Measurements from ENCODE around the gene LRPAP1.

The LRPAP1 gene

DNA sequence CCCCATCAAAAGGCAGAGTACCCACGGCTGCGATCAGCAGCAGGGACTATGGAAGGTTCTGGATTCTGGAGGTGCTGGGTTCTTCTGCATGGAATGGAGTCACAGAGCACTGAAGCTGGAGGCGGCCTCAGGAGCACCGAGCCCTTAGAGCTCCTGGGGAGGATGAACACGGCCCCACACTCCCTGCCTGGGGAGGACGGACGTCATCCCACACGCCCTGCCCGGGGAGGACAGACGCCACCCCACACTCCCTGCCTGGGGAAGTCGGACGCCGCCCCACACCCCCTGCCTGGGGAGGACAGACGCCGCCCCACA is 9.9 kb downstream of the LRPAP1 start:
- peaks cover 49% of the 10 kb centered on the region for H3K36me3 ChIP-seq (ENCODE audit: low read depth)

DNA sequence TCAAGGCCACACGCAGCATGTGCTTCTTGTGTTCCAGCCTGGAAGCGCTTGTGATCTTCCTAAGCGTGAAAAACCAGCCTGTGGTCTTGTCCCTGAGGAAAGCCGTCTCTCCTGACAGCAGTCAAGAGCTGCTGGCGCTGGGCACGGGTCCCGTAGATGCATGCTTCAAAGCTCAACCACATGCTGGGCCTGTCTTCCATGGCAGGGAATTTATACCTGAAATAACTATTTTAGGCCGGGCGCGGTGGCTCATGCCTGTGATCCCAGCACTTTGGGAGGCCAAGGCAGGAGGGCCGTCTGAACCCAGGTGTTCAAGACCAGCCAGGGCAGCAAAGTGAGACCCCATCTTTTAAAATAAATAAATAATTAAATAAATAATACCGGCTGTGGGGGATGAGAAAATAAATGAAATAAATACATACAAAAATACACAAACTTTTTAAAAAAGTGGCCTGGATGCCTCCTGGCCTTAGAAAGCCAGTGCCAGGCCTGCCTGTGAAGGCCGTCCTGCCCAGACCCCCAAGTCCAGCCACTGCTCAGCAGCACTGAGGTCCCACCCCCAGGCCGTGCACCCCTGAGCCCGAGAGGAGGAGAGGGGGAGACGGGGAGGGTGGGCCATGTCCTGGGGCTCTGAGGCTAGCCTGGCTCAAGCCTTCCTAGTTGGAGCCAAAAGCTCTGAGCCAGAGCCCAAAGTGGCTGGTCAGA is 10.4 kb downstream of the LRPAP1 start:
- Histone ChIP-seq H3K27me3 (ENCODE audit: insufficient read depth, poor library complexity, severe bottlenecking) (no peaks in the 10 kb centered on the region), H3K9me3 (ENCODE audit: severe bottlenecking) (no peaks in the 10 kb centered on the region), H3K4me3 (ENCODE audit: severe bottlenecking) (no peak overlapping the region), H3K27ac (ENCODE audit: poor library complexity, severe bottlenecking) (no peak overlapping the region), H3K4me1 (ENCODE audit: insufficient read depth, poor library complexity, severe bottlenecking) (no peaks in the 10 kb centered on the region), H3K36me3 (ENCODE audit: low read depth) (peaks cover 54% of the 10 kb centered on the region)
- DNase-seq (ENCODE audit: low spot score) (no peak), ATAC-seq (ENCODE audit: low read depth) (no peak)
- TF ChIP-seq, protein P1, sequence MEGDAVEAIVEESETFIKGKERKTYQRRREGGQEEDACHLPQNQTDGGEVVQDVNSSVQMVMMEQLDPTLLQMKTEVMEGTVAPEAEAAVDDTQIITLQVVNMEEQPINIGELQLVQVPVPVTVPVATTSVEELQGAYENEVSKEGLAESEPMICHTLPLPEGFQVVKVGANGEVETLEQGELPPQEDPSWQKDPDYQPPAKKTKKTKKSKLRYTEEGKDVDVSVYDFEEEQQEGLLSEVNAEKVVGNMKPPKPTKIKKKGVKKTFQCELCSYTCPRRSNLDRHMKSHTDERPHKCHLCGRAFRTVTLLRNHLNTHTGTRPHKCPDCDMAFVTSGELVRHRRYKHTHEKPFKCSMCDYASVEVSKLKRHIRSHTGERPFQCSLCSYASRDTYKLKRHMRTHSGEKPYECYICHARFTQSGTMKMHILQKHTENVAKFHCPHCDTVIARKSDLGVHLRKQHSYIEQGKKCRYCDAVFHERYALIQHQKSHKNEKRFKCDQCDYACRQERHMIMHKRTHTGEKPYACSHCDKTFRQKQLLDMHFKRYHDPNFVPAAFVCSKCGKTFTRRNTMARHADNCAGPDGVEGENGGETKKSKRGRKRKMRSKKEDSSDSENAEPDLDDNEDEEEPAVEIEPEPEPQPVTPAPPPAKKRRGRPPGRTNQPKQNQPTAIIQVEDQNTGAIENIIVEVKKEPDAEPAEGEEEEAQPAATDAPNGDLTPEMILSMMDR (IDR thresholded peaks at IDR 0.05; ENCODE audit: poor library complexity, severe bottlenecking) = no peak

More for the DNA sequence above, 9.9 kb downstream of the LRPAP1 start:
- Histone ChIP-seq H3K4me3 (ENCODE audit: severe bottlenecking) (no peak overlapping the region), H3K27me3 (ENCODE audit: insufficient read depth, poor library complexity, severe bottlenecking) (no peaks in the 10 kb centered on the region), H3K4me1 (ENCODE audit: insufficient read depth, poor library complexity, severe bottlenecking) (no peaks in the 10 kb centered on the region), H3K27ac (ENCODE audit: poor library complexity, severe bottlenecking) (no peak overlapping the region), H3K9me3 (ENCODE audit: severe bottlenecking) (no peaks in the 10 kb centered on the region)
- ATAC-seq (ENCODE audit: low read depth) = no peak
- DNase-seq (ENCODE audit: low spot score) = no peak
- TF ChIP-seq, protein P1 (IDR thresholded peaks at IDR 0.05; ENCODE audit: poor library complexity, severe bottlenecking) = no peak

DNA sequence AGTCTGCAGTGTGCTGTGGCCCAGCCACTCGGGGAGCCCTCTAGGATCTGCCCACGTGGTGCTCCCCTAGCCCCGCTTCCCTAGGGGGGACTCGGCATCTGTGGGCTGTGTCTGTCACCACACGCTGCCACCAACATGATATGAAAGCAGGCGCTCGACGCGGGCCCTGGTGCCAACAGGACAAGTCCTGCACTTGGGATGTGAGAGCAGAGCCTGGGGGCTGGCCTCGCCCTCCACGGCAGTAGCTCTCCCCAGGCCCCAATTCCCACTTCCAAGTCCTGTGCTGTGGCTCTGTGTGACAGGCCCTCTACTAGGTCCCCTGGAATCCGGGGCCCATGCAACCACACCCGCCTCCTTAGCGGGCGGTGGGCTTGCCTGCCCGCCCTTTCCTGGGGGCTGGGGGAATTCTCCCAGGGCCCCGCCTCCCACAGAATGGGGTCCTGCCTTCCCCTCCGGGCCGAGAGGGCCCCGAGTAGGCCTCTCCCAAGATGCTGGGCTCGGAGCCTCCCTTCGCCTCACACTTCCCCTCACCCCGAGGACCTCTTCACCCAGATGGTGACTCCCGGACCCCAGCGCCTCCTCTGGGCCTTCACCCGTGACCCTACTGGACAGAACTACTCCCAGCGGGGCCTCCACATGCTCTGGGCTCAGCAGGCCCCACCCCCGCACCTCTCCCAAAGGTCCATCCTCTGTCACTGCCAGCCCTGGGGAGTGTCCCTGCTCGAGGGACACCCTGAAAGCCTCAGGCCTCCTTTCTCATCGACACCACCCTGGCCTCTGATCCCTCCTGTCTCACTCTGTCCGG is 11.2 kb downstream of the LRPAP1 start:
- peaks cover 59% of the 10 kb centered on the region for H3K36me3 ChIP-seq (ENCODE audit: low read depth)
- ATAC-seq (ENCODE audit: low read depth) = no peak
- DNase-seq (ENCODE audit: low spot score) = peak; percentile 62

DNA sequence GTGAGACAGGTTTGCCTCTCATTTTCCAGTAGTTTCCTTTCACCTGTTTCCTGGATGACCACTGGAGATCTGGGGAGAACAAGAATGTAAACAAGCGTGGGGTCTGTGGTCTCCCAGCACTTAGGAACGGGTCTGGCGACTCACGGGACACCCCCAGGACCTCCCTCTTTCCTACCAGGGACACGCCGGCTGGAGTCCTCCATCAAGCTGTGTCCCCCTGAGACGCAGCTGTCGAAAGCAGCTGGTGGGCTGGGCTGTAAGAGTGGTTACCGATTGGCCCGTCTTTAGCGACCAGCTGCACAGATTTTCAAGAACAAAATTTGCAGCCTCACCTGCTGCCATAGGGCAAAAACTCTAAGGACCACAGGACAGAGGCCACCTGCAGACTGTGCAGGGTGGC is 11.9 kb downstream of the LRPAP1 start:
- ATAC-seq (ENCODE audit: low read depth) (no peak), DNase-seq (ENCODE audit: low spot score) (peak; percentile 44)
- no peaks in the 10 kb centered on the region for H3K4me1 ChIP-seq (ENCODE audit: insufficient read depth, poor library complexity, severe bottlenecking)
- H3K27me3 ChIP-seq (ENCODE audit: insufficient read depth, poor library complexity, severe bottlenecking) = no peaks in the 10 kb centered on the region
- no peak overlapping the region for H3K27ac ChIP-seq (ENCODE audit: poor library complexity, severe bottlenecking)
- TF ChIP-seq, protein P1 (IDR thresholded peaks at IDR 0.05; ENCODE audit: poor library complexity, severe bottlenecking) = no peak
- H3K4me3 ChIP-seq (ENCODE audit: severe bottlenecking) = no peak overlapping the region
- peaks cover 58% of the 10 kb centered on the region for H3K36me3 ChIP-seq (ENCODE audit: low read depth)
- no peaks in the 10 kb centered on the region for H3K9me3 ChIP-seq (ENCODE audit: severe bottlenecking)

More for the DNA sequence above, 11.2 kb downstream of the LRPAP1 start:
- Histone ChIP-seq H3K4me1 (ENCODE audit: insufficient read depth, poor library complexity, severe bottlenecking) (no peaks in the 10 kb centered on the region), H3K9me3 (ENCODE audit: severe bottlenecking) (no peaks in the 10 kb centered on the region), H3K27ac (ENCODE audit: poor library complexity, severe bottlenecking) (no peak overlapping the region), H3K4me3 (ENCODE audit: severe bottlenecking) (no peak overlapping the region), H3K27me3 (ENCODE audit: insufficient read depth, poor library complexity, severe bottlenecking) (no peaks in the 10 kb centered on the region)
- TF ChIP-seq, protein P1 (IDR thresholded peaks at IDR 0.05; ENCODE audit: poor library complexity, severe bottlenecking) = no peak

Measured in RWPE2 (cell line).